Right forelimb (tissue), 1 donor: ENCODE measurements around the gene PDE4B.

Experiments used
- DNase-seq: peaks from one replicate; pipeline ENCODE4 v3.0.0-alpha.2; 2018

The PDE4B gene

DNA sequence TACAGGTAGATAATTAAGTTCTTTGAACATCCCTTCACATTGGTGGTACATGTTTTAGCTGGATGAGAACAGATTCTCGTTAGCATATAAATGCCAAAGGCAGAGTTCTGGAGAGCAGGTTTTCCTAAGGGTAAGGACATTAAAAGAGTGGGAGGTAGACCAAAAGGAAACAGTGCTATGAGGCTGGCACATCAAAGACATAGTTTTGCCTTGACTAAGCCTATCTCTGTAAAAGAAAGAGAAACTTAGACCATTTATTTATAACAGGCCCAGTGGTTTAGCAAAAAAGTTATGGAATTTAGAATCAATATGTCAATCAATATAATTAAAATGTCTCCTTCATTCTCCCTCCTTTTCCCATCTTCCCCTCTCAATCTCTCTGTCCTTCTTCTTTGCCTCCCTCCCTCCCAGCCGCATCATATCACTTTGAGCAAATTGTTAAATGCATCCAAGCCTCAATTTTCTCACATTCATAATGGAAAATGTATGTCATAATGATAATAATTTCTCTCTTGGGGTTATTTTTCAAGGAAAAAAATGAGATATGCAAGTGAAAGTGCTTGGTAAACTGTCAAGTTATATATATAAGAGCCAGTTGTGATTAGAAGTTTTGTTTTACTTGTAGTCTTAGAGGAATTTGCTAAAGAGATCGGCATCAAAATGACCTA is 531.4 kb downstream of the PDE4B start:
- no peak for DNase-seq

DNA sequence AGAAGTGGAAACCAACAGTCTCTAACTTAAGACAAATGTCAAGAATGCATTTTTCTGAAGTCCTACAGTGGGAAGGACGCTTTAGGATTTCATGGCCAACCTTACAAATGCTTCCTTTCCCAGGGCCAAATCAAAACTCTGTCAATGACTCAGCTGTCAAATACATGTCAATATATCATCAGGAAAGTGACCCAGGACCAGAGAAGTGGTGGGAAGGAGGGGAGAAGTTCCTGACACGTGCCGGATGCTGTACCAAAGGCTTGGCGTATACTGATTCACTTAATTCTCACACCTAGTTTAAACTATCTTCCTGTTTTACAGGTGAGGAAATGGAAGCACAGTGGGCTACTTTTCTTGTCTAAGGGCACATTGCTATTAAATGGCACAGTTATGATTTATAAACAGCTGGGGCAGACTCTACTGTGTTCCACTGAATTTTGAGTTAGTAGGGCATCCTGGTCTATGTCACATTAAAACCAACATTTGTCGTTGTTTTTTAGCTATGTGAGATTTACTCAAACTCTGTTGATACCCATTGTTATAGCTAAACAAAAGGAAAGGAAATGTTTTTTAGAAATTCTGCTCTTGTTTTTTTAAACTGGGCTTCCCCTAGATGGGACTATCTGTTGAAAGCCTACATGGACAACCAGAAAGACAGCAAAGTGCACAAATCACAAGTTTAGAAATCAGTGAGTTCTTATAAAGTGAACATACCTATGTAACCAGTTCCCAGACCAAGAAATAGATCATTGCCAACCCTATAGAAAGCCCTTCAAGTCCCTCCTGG is 533.1 kb downstream of the PDE4B start:
- no peak for DNase-seq

GRCh38 chr1:66326867-66327266 is 534.2 kb downstream of the PDE4B start:
- no peak for DNase-seq

GRCh38 chr1:66327588-66327987 is 534.9 kb downstream of the PDE4B start:
- no peak for DNase-seq

DNA sequence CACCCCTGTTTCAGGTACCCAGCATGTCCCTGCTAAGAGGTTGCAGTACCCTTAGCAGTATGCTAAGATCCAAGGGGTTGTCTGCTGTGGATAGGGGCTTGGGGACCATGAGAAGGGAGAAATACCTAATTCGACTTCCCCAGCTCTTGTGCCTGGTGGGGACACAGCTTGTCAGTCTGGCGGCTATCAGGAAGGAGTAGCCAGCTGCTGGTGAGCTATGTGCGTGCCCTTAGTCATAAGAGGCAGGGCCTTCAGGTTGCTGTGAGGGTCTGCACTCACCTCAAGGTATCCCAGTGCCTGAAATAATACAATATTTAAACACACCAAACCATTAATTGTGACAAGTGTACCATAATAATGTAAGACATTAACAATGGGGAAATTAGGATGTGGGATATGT is 536.2 kb downstream of the PDE4B start:
- no peak for DNase-seq

GRCh38 chr1:66330722-66331141 is 538.0 kb downstream of the PDE4B start:
- DNase-seq = no peak

DNA sequence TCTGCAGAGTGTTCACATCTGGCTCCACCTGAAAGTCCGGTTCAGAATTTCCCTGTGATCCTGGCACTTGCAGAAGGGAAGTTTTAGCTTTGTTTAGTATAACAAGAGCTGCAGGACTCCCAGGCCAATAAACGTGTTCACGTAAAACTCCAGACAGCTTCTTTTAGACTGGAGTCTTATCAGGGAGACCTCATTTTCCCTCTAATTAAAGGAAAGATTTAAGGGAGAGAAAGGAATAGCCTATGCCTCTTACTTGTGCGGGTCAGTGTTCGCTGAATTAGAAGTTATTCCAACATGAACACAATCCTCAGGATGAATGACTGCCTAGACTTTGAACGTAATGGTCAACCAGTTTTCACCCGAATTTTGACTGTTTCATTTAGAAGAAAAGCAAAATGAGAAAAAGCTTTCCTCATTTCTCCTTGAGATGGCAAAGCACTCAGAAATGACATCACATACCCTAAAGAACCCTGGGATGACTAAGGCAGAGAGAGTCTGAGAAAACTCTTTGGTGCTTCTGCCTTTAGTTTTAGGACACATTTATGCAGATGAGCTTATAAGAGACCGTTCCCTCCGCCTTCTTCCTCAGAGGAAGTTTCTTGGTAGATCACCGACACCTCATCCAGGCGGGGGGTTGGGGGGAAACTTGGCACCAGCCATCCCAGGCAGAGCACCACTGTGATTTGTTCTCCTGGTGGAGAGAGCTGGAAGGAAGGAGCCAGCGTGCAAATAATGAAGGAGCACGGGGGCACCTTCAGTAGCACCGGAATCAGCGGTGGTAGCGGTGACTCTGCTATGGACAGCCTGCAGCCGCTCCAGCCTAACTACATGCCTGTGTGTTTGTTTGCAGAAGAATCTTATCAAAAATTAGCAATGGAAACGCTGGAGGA is 539.2 kb downstream of the PDE4B start:
- peak; percentile 86 for DNase-seq

GRCh38 chr1:66332548-66332901 is 539.8 kb downstream of the PDE4B start:
- DNase-seq = no peak

- DNase-seq = peak; percentile 60
These were observed 540.9 kb downstream of the PDE4B start for GRCh38 chr1:66333466-66334199.

- no peak for DNase-seq
These were observed 541.6 kb downstream of the PDE4B start for GRCh38 chr1:66334318-66334717.

- no peak for DNase-seq
These were observed 542.4 kb downstream of the PDE4B start for GRCh38 chr1:66335125-66335524.

DNA sequence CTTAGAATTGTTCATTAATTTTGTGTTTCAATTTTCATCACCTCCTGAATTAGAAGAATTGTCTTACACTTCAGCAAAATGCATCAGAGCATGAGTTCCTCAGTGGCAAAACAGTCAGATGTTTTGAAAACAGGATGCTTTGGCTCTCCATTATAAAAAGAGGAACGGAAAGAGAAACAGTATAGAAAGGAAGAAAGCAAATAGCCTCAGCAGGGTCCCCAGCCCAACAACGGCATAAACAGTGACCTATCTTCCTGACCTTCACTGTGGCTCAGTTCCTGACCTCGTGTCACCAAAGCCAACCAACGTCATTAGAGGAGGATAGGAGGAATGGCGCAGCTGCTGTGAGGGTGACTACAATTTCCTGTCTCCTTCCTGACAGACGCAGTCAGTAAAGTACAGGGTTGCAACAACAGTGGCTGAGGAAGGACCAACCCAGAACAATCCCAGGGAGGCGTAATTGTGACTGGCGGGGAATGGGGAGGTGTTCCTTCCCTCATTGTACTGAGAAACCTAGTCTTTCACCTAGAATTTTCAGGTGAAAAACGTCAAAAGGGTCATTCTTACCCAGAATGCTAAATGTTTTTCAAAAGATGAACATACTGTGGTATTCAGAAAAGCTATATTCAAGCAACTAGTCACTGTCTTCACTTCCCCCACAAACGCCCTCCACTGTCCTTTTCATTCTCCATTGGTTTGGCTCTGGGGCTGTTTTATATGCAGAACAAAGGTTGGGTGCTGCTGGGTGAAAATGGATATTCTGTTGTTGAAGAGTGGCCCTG is 543.4 kb downstream of the PDE4B start:
- no peak for DNase-seq

DNA sequence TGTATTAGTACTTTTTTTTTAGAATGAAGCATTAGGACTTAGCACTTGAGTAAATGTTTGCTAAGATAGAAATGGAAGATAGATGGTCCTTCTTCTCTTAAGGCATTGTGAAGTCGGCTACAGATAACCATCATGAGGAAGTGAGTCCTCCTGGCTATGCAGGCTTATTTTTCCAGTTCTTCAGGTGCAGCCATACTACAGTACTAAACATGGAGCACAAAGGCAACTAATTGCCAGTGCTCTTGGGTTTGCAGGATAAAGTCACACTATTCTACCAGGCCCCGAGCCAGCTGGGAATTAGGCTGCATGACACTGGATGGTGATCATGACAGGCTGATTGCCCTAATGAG is 543.9 kb downstream of the PDE4B start:
- DNase-seq = no peak

DNA sequence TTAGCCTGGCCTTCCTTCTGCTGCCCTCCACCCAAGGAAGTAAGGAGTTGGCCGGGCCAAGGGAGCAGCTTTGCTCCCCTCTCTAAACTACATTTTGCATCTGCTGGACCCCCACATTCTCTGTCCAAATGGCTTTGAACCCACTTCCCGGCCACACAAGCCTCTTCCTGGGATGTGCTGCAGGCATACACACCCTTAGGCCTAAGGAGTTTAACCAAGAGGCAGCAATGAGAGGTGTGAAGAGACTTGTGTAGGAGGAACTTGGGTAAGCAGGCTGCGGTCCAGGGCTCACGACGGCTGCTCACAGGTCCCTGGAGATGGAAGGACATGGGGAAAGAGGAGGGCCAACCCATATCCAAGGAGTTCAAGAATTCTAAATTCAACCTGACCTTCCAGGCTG is 544.6 kb downstream of the PDE4B start:
- DNase-seq = no peak

DNA sequence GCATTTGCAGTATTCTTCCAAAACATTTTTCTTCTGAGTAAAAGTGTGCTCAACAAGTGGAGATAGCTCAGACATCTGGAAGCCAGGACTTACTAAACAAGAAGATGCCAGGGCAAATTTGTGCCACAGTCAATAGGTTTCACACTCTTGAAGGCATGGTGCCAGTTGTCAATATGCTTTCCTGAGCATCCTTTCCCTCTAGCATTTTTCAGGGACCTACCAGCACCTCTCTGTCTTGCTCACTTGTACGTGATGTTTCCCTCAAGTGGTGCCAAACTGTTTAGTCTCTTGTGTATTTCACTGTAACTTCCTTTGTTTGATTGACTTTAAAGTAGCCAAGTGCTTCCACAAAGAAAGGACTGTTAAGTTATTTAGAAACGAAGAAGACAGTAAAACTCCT is 547.2 kb downstream of the PDE4B start:
- no peak for DNase-seq

- DNase-seq = no peak
These were observed 548.9 kb downstream of the PDE4B start for GRCh38 chr1:66341446-66342089.

DNA sequence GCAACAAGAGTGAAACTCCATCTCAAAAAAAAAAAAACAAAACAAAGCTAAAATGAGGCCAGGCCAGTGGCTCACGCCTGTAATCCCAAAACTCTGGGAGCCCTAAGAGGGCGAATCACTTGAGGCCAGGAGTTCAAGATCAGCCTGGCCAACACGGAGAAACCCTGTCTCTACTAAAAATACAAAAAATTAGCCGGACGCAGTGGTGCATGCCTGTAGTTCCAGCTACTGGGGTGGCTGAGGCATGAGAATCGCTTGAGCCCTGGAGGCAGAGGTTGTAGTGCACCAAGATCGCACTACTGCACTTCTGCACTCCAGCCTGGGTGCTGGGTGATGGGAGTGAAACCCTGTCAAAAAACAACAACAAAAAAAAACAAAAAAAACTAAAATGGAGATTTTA is 550.0 kb downstream of the PDE4B start:
- DNase-seq = no peak

DNA sequence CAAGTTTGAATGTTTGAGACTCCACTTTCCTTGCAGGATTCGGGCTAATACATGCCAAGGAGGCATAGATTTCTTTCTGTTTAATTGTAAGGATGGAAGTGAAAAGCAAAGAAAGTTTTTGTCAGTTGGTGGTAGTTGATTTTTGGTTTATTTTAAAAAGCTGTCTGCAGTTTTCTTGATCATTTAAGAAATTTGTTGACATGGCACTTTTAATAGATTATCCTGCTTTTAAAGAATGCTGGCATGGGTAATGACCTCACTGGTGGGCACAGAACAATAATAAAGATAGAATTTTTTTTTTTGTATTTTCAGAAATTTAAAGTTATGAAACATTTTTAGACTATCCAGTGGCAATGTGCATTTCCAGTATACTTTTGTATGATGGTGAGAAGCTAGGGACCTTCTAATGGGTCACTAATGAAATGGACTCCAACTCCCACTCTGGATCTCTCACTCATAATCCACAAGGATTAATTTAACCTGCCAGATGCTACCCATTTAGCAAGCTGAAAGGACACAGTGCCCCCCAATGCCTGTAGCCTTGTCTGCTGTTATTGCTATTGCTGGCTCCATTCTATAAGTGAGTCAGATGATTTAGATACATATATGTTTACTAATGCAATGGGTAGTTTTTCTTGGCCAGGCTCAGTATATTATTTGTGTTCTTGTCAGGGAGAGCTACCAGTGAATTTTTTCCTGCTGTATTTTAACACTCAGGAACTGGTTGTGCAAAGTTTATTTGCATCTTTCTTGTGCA is 551.1 kb downstream of the PDE4B start:
- DNase-seq = no peak

- no peak for DNase-seq
These were observed 553.5 kb downstream of the PDE4B start for GRCh38 chr1:66346057-66346795.

- DNase-seq = no peak
These were observed 554.2 kb downstream of the PDE4B start for GRCh38 chr1:66346873-66347272.
